GM21619 (cell line): Measurements from ENCODE around the gene TIMM44.
A peak's percentile ranks its signal among the peaks of the same experiment; 100 is the strongest.
"Not testable (repeated sequence)": the region's sequence is repeated elsewhere in the genome, so short reads cannot be mapped to it uniquely, and the experiment has no call there.

Experiments
- ATAC-seq: cut with Tn5 transposase; IDR thresholded peaks from one replicate; pipeline ENCODE4 v1.9.1; 2021; ENCODE audit not compliant: unreplicated experiment

The TIMM44 gene

DNA sequence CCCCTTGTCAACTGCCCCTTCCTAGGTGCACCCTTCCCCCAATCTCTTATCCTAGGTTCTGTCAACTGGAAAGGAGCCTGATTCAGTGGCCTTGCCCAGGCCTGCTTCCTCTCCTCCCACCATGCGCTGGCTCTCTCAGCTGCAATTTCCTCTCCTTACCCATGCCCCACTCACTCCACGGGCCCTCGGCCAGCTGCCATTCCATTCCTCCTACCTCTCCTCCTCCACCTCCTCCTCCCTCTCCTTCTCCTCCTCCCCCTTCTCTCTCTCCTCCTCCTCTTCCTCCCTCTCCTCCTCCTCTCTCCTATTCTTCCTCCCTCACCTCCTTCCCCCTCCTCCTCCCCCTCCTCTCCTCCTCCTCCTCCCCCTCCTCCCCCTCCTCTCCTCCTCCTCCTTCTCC, 9.6 kb upstream of the TIMM44 start:
- no peak for ATAC-seq

DNA sequence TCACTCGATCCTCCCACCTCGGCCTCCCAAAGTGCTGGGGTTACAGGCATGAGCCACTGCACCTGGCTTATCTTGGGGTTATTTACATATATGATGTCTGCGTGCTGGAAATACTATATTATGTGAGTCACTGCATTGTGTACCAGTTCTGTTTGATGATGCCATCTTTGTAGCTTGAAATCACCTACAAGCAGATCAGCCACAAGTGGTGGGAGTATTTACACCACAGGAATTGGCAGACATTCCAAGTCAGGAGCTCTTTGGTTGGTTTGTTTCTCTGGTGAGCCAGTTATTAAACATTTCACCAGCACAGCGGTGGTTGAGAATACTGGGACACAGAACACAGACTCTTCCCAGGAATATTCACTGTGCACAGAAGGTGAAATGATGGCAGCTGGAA, 4.5 kb upstream of the TIMM44 start:
- ATAC-seq = no peak

DNA sequence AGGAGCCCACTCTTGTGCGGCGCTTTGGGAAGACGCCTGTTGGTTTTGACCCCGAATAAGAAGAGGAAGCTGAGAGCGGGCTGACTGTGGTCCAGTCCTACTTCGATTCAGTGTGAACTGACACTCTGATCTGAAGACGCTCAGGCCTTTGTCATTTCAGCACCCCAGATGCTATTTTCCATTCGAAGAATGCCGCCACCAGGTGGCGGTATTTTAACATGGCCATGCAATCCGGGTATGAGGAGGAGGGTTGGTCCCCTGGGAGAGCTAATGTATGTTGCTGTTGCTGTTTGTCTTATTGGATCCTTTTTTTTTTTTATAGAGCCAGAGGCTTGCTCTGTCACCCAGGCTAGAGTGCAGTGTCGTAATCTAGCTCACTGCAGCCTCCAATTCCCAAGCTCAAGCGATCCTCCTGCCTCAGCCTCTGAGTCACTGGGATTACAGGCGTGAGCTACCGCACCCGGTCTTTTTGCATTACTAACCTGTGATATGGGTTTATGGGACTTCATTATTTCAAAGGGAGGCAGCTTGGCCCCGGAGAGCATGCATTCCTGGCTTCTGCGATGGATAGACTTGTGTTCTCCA, 803 bp upstream of the TIMM44 start:
- ATAC-seq = peak; percentile 32

DNA sequence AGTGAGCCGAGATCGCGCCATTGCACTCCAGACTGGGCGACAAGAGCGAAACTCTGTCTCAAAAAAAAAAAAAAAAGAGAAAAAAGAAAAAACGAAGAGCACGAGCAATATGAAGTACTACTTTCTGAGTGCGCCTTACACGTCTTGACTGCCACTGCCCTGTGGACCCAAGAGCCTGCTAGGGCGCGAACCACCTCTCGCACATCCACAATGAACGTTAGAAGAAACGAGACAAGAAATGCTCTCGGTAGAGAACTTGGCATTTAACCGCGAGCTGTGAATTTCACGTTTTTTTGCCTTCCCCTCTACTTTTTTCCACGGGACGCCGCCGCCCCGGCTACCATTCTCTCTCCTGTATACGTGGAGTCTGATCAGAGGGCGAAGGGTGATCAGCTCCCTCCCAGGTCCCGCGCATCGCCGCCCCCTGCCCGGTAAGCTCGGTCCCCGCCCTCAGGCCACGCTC, 454 bp downstream of the TIMM44 start:
- ATAC-seq = peak; percentile 8

GRCh38 chr19:7941895-7942596, 1.4 kb downstream of the TIMM44 start:
- no peak for ATAC-seq

GRCh38 chr19:7940841-7941240, 2.6 kb downstream of the TIMM44 start:
- ATAC-seq = no peak

- no peak for ATAC-seq
These were observed 8.7 kb downstream of the TIMM44 start for GRCh38 chr19:7934766-7935165.

DNA sequence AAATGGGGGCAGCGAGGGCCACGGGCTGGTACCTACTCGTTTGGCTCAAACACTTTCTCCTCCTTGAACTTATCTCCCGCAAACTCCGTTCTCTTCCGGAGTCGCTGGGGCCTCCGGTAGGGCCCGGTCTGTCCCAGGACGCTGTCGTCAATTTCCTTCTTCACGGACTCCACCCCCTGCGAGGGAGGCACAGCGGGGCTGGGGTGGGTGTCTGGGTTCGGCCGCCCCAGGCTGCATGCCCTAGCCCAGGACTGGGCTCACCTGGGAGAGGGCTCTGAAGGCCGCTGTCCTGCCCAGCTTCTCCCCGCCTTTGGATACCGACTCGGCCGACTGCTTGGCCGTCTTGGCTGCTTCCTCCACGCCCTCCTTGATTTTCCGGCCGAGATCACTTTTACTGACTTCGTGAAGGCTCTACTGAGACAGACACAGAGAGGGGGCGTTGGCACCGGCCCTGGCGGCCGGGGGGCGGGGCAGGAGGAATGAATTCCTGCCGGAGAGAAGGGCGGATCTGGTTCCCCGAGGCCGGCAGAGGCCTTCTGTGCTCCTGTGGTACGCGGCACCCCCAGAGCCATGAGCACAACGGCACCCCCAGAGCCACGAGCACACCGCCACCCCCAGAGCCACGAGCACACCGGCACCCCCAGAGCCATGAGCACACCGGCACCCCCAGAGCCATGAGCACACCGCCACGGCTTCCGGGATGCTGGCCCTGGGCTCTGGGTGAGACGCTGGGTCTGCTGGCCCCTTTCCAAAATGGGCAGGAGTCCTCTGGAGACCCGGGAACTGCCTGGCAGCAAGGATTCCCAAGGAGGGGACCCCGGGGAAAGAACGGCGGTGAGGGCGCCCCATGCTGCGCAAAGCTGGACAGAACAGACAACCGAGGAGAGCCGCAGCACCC, 9.4 kb downstream of the TIMM44 start:
- ATAC-seq = no peak

DNA sequence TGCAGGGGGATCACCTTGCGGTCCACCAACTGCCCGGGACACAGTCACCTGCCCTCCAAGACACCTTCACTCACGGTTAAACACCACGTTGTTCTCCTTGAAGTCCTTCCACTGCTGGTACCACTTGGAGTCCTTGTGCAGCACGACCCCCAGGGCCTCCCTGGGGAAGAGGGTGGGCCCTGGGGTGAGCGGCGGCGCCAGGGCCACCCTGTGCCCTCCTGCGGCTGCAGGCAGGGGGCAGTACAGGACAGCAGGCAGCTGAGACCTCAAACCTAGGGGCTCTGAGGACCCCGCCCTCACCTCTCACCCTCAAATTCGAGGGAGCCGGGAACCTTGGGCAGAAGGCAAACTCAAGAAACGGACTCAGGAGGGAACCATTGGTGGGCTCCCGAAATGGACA, 10.1 kb downstream of the TIMM44 start:
- ATAC-seq = no peak

DNA sequence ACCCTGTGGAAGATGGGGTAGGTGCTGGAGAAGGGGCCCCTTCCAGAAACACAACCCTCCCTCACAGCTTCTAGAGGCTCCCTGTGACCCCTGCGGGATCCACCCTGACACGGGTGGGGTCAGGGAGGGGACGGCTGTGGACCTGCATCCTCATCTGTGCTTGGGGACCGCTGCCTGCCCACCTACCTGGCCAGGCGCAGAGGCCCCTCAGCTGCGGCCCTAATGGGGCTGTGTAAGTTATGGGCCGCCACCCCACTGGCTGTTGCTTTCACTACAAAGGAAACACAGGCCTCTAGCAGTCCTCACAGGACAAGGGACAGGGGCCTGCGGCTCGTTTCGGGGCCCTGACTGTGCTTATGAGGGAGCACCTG, 10.6 kb downstream of the TIMM44 start:
- ATAC-seq = no peak

DNA sequence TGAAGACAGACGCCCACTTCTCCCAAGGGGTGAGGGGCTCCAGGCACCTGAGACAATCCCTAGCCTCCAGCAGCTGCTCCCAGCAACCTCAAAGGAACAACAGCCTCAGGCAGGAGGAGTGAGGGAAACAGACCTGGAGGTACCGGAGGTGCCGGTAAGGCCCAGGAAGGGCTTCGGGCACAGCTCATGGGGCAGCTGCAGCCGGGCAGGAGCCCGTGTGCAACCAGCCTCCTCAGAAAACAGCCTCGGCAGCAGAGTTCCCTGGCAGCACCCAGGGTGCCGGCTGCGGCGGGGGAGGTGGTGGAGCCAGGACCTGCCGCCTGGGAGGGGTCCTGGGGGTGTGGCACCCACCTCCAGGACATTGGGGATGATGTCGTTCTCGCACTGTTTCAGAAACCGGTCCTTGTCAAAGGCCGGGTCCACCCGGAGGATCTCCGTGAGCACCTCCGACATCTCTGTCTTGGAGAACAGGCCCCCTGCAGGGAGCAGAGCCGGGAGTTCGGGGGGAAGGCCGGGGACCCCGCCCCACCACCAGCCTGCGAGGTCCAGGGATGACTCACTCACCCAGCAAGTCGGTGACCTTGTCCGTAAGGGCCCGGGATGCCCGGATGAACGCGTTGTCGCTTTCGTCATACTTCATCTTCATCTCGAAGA, 11.1 kb downstream of the TIMM44 start:
- ATAC-seq = no peak

DNA sequence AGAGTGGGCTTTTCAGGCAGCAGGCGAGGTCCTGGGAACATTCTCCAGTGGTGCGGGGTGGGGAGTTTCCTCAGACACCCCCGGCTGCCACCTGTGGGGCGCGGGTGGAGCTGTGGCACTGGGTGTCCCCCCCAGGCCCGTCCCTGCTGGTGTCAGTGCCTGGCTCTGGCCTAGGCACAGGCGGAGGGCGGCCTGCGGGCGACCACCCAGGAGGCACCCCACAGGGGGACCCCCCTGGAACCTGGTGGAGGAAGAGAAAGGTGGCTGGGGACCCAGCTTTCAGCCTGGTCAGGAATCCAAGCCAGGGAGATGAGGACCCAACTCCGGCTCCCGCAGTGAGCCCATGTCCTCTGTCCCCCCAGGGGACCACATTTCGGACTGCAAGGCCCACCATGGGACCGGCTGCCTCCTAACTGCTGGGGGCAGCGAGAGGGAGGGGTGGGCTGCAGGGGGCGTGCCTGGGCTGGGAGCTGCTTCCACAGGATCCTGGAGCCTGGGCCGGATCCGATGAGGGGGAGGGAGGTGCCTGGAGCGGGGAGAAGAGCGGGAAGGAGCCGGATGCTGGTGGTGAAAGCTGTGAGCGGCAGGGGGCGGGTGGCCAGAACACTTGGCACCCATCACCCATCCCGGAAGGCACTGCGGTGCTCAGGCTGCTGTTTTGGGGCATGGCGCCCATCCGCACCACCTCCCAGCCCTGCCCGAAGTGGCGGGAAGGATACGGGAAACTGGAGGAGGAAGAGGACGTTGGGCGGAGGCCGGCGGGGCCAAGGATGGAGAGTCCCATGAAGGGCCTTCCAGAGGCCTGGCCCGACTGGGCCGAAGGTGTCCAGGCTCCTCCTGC, 12.0 kb downstream of the TIMM44 start:
- ATAC-seq = no peak

- no peak for ATAC-seq
These were observed 12.7 kb downstream of the TIMM44 start for GRCh38 chr19:7930765-7931164.

- ATAC-seq = not testable (repeated sequence)
These were observed 13.4 kb downstream of the TIMM44 start for GRCh38 chr19:7930030-7930429.

DNA sequence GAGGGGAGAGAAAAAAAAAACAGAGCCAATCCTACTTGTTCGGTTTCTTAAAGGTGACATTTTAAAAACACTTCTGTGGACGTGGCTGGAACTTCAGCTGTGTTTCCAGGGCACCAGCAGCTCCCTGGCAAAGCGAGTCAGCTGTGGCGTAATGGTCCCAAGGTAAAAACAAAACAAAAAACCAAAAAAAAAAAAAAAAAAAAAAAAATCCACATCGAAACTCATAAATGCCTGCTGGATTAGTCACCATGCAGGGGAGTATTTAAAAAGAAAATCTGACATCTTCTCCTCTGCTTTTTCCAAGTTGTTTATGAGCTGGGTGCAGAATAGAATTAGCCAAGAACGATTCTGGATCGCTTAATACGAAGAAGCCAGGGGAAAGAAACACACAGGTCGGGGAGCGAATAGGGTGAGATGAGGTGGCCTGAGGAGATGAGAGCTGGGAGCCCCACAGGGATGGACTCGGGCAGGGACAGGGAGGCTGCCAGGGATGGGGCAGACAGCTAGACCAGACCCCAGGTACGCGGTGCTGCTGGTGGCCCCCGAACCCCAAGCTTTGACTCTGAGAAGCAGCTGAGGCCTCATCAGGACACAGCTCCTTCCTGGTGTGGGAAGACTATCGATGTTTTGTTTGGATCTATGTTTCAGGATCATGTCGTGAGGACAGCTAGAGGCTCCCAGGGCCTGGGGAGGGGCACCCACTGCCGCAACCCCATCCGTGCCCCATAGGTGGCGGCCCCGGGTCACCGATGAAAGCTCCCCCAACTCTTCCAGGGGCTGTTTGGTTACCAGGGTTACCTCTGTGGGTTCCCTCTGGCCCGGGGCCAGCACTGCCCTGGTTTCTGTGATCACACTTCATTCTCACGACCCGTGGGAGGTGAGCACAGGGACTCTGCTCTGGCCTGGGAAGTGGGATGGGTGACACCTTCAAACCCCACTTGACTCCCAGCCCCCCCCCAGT, 14.4 kb downstream of the TIMM44 start:
- ATAC-seq = no peak

DNA sequence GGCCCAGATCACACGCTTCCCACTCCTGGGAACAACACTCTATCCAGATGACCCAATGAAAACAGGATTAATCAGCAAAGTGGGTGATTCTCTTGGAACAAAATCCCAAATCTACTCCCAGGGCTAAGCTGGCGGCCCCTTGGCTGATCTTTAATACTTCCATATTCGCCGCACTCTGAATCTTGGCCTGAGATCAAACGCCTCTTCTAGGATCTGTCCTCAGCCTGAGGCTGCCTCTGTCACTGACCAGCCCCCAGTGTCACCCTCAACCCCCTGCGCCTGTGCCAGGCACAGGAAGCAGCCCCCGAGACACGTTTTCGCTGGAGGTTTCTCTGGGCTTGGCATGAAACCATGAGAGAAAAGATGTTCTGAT, 15.1 kb downstream of the TIMM44 start:
- no peak for ATAC-seq

- ATAC-seq = no peak
These were observed 15.7 kb downstream of the TIMM44 start for GRCh38 chr19:7927605-7928333.

DNA sequence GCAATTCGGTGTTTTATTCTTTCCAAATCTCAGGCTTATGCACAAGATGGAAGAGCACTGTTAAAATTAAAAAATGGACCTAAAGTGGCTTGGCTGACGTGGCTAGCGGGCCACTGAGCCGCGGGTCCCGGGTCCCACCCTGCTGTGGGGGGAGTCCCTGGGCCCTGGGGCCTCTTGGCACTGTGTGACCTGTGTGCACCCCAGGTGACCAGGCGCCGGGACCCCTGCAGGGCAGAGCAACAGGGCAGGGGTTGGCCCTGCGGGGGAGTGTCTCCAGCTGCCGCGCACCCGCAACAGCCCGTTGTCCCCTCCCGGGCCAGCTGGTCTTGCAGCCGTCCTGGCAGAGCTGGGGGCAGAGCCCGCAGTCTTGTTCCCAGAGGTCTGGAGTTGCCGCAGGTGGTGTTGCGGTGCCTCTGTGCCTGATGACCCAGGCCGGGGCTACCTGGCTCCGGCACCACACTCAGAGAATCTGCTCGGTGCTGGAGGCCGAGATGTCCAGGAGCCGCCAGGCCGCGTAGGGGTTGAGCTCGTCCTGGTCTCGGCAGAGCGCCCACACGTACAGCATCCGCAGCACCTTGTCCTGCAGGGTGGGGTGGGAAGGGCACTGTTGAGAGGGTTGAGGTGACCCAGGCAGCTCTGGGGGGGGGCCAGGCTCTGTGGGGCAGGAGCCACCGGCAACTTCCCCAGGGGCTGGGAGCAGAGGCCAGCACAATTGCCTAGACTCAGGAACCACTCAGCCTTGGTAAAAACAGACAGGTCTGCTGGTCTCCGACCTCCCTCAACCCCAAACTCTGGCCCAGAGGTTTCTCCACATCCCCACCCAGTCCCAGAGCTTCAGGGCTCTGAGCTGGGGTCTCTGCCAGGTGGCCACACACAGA, 16.5 kb downstream of the TIMM44 start:
- no peak for ATAC-seq
